Loucy (cell line): ENCODE measurements around the gene CDK11B.

Experiments used
- CTCF ChIP-seq: fragments of 200-600 bp; sonication (generic); conservative IDR thresholded peaks from 2 replicates; pipeline ENCODE4 v1.5.1; 2014; ENCODE audit warnings: mild to moderate bottlenecking, antibody characterized with exemption, low read length
- EZH2phosphoT487 ChIP-seq: fragments of 200-600 bp; IDR thresholded peaks from 2 replicates; pipeline ENCODE4 v1.6.1; 2018; ENCODE audit warnings: antibody characterized with exemption, mild to moderate bottlenecking, moderate library complexity, borderline replicate concordance

GRCh38 chr1:1672181-1672965 lies 13.6 kb upstream of the CDK11B start:
- TF ChIP-seq CTCF (no peak), EZH2phosphoT487 (no peak)
